Astrocyte (in vitro differentiated cells and primary cell): Measurements from ENCODE around the gene MMAB. TPM values are rescaled to one million over a fixed set of nuclear protein-coding genes. Genes with fewer than 3 reads are reported as not detected.

ENCODE experiments used
- DNase-seq: peaks from one replicate; pipeline ENCODE4 v3.0.0-alpha.2; 2010; ENCODE audit warnings: low read depth
- FAIRE-seq: peaks from 2 replicates; lab custom pipeline; 2011; peaks lifted over from hg19 to GRCh38; lab: Jason Lieb, UNC
- H2AFZ ChIP-seq: 2 replicates; pipeline ENCODE4 v1.6.0; 2012; ENCODE audit warnings: low read depth, low read length, inconsistent platforms
- H3K27ac ChIP-seq: 2 replicates; pipeline ENCODE4 v1.5.1; 2011; ENCODE audit warnings: low read depth, low read length, inconsistent platforms
- H3K27me3 ChIP-seq: 2 replicates; pipeline ENCODE4 v1.6.0; 2011; ENCODE audit warnings: low read length, inconsistent platforms; ENCODE audit not compliant: insufficient read depth
- H3K36me3 ChIP-seq: 2 replicates; pipeline ENCODE4 v1.5.1; 2011; ENCODE audit warnings: low read length, inconsistent platforms; ENCODE audit not compliant: insufficient read depth
- H3K4me1 ChIP-seq: 2 replicates; pipeline ENCODE4 v1.5.1; 2011; ENCODE audit warnings: low read length, inconsistent platforms; ENCODE audit not compliant: insufficient read depth
- H3K4me2 ChIP-seq: 2 replicates; pipeline ENCODE4 v1.6.0; 2012; ENCODE audit warnings: low read length, inconsistent platforms
- H3K4me3 ChIP-seq: 2 replicates; pipeline ENCODE4 v1.5.1; 2011; ENCODE audit warnings: low read depth, mild to moderate bottlenecking, low read length, inconsistent platforms; ENCODE audit not compliant: insufficient read depth
- H3K79me2 ChIP-seq: 2 replicates; pipeline ENCODE4 v1.6.0; 2012; ENCODE audit warnings: mild to moderate bottlenecking, low read length, inconsistent platforms; ENCODE audit not compliant: insufficient read depth
- H3K9ac ChIP-seq: 2 replicates; pipeline ENCODE4 v1.6.0; 2012; ENCODE audit warnings: mild to moderate bottlenecking, low read length, inconsistent platforms
- H3K9me3 ChIP-seq: 2 replicates; pipeline ENCODE4 v1.5.1; 2012; ENCODE audit warnings: low read depth, mild to moderate bottlenecking, low read length, inconsistent platforms; ENCODE audit not compliant: insufficient read depth
- H4K20me1 ChIP-seq: 2 replicates; pipeline ENCODE4 v1.6.0; 2012; ENCODE audit warnings: low read length, inconsistent platforms; ENCODE audit not compliant: insufficient read depth
- H3K27ac Mint-ChIP-seq: one replicate; pipeline ENCODE4 v1.8.0; 2021; ENCODE audit warnings: mild to moderate bottlenecking, mixed read lengths; ENCODE audit not compliant: unreplicated experiment
- H3K27me3 Mint-ChIP-seq: one replicate; pipeline ENCODE4 v1.8.0; 2021; ENCODE audit warnings: low read depth, mixed read lengths; ENCODE audit not compliant: unreplicated experiment
- H3K36me3 Mint-ChIP-seq: one replicate; pipeline ENCODE4 v1.8.0; 2021; ENCODE audit warnings: low read depth, mixed read lengths; ENCODE audit not compliant: unreplicated experiment
- H3K4me1 Mint-ChIP-seq: one replicate; pipeline ENCODE4 v1.8.0; 2021; ENCODE audit warnings: low read depth, mixed read lengths; ENCODE audit not compliant: unreplicated experiment
- H3K4me3 Mint-ChIP-seq: one replicate; pipeline ENCODE4 v1.8.0; 2021; ENCODE audit warnings: mild to moderate bottlenecking, moderate library complexity, mixed read lengths; ENCODE audit not compliant: unreplicated experiment
- H3K9me3 Mint-ChIP-seq: one replicate; pipeline ENCODE4 v1.8.0; 2021; ENCODE audit warnings: mild to moderate bottlenecking, mixed read lengths; ENCODE audit not compliant: unreplicated experiment
- EZH2 ChIP-seq: IDR thresholded peaks from 2 replicates; pipeline ENCODE4 v1.6.1; 2012; ENCODE audit warnings: mild to moderate bottlenecking, low read length, inconsistent platforms; ENCODE audit not compliant: insufficient read depth
- total RNA-seq: library from RNA; stranded (reverse); gene quantifications from 2 replicates; pipeline ENCODE4 v1.2.1, GENCODE V29; 2021
- TF ChIP-seq, protein P1 (sequence below): IDR thresholded peaks from 2 replicates; pipeline ENCODE4 v1.5.1; 2011; ENCODE audit warnings: low read depth, mild to moderate bottlenecking, inconsistent platforms, low read length, moderate library complexity; ENCODE audit not compliant: insufficient read depth

Gene MMAB
- total RNA-seq, 1 donor from 2014 or later, result 17.8 TPM

DNA sequence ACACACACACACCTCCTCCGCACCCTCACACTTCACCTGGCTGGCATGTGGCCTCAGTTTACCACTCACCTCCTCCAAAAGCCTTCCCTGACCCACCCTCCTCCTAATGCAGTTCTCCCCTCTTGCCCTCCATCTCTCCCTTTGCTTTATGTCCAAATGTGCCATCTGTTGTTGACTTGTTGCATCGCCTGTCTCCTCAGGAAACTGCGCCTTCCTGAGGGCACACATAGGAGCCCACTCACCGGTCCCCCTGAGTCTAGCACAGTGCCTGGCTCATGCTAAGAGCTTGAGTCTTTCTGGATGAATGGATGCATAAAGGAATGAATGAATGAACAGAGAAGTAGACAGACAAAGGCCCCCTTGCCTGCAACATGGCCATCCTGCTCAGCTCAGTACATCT lies 34.3 kb upstream of the MMAB start:
- H3K79me2 ChIP-seq, result no peaks in the 10 kb centered on the region
- Mint-ChIP-seq H3K27ac (peak overlapping the region; percentile 42), H3K36me3 (no peaks in the 10 kb centered on the region), H3K4me1 (no peaks in the 10 kb centered on the region), H3K4me3 (no peak overlapping the region), H3K27me3 (peaks cover 29% of the 10 kb centered on the region), H3K9me3 (peaks cover 10% of the 10 kb centered on the region)
- H3K9ac ChIP-seq, result no peak overlapping the region
- H3K4me3 ChIP-seq, result no peak overlapping the region
- no peaks in the 10 kb centered on the region for H3K9me3 ChIP-seq
- no peaks in the 10 kb centered on the region for H4K20me1 ChIP-seq
- H2AFZ ChIP-seq, result no peak overlapping the region
- no peaks in the 10 kb centered on the region for H3K4me1 ChIP-seq
- H3K4me2 ChIP-seq, result no peak overlapping the region
- H3K36me3 ChIP-seq, result no peaks in the 10 kb centered on the region
- FAIRE-seq (no peak), DNase-seq (no peak)
- TF ChIP-seq, protein P1, sequence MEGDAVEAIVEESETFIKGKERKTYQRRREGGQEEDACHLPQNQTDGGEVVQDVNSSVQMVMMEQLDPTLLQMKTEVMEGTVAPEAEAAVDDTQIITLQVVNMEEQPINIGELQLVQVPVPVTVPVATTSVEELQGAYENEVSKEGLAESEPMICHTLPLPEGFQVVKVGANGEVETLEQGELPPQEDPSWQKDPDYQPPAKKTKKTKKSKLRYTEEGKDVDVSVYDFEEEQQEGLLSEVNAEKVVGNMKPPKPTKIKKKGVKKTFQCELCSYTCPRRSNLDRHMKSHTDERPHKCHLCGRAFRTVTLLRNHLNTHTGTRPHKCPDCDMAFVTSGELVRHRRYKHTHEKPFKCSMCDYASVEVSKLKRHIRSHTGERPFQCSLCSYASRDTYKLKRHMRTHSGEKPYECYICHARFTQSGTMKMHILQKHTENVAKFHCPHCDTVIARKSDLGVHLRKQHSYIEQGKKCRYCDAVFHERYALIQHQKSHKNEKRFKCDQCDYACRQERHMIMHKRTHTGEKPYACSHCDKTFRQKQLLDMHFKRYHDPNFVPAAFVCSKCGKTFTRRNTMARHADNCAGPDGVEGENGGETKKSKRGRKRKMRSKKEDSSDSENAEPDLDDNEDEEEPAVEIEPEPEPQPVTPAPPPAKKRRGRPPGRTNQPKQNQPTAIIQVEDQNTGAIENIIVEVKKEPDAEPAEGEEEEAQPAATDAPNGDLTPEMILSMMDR, result no peak
- TF ChIP-seq EZH2, result no peak
- H3K27ac ChIP-seq, result no peak overlapping the region
- peaks cover 20% of the 10 kb centered on the region for H3K27me3 ChIP-seq

DNA sequence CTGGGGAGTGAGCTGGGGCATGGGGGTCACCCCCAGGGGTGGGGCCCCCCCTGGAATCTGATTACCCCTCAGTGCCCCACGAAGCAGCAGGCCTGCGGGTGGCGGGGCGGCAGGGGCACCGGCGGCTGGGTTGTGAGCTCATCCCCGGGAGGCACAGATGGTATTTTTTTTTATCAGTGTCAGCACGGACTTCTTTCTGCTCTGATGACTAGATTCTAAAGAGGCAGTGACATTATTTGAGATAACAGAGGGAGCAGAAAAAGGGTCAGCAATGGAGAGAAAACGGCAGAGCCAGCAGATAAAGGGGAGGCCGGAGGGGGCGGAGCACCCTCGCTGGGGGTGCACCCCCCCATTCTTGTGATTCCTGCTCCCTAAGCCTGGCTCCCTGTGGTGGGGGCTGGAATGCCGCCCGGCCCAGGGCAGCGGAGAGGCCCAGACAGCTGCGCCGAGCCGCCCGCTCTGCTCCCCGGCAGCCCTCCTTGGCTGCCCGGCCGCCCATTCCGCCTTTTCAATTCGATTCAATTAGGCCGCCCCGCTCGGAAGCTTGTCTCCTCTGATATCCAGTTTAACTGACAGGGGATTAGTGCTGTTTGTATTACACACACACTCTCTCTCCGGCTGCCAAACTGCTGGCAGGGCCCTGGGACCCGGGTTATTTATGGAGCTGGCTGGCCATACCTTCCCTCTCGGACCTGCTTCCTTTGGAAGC lies 33.2 kb upstream of the MMAB start:
- H4K20me1 ChIP-seq, result no peaks in the 10 kb centered on the region
- peaks cover 20% of the 10 kb centered on the region for H3K27me3 ChIP-seq
- no peaks in the 10 kb centered on the region for H3K79me2 ChIP-seq
- H3K4me3 ChIP-seq, result no peak overlapping the region
- H3K27ac ChIP-seq, result no peak overlapping the region
- Mint-ChIP-seq H3K27ac (no peak overlapping the region), H3K4me1 (no peaks in the 10 kb centered on the region), H3K27me3 (peaks cover 29% of the 10 kb centered on the region), H3K4me3 (no peak overlapping the region), H3K9me3 (peaks cover 10% of the 10 kb centered on the region), H3K36me3 (no peaks in the 10 kb centered on the region)
- FAIRE-seq (no peak), DNase-seq (no peak)
- no peak overlapping the region for H3K9ac ChIP-seq
- peak overlapping the region; percentile 64 for H3K4me2 ChIP-seq
- H3K36me3 ChIP-seq, result no peaks in the 10 kb centered on the region
- H3K4me1 ChIP-seq, result no peaks in the 10 kb centered on the region
- H2AFZ ChIP-seq, result peak overlapping the region; percentile 0
- TF ChIP-seq, protein P1, result no peak
- no peak for TF ChIP-seq EZH2
- no peaks in the 10 kb centered on the region for H3K9me3 ChIP-seq

DNA sequence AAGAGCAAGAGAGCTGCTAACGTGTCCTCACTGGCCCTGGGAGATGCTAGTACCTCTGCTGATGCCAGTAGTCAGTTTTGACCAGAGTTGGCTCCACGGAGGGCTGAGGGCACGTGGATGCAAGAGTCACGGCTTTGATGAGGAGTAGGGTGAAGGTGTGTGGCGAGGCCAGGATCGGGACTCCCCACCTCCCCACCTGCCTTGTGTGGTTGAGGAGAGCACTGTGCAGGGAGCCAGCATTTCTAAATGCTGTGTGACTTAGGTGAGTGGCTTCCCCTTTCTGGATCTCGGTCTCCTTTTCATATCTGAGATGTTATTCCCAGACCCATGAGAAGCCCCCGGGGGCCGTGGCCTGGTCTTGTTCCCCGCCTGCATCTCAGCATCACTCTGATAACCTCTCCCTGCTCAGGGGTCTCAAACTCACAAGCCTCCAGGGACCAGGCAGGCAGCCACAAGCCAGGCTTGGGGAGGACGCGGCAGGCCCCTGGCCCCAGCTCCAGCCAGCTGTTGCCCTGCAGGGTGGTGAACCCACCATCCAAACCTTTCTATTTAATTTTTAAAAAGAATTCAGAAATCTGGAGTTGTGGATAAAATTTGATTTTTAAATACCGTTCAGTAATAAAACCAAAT lies 32.4 kb upstream of the MMAB start:
- H3K9me3 Mint-ChIP-seq, result peaks cover 10% of the 10 kb centered on the region
- H3K4me1 Mint-ChIP-seq, result no peaks in the 10 kb centered on the region
- Histone ChIP-seq H3K79me2 (no peaks in the 10 kb centered on the region), H3K4me2 (no peak overlapping the region), H3K4me1 (no peaks in the 10 kb centered on the region), H3K27me3 (peaks cover 20% of the 10 kb centered on the region), H3K9me3 (no peaks in the 10 kb centered on the region), H3K27ac (no peak overlapping the region), H3K4me3 (no peak overlapping the region), H2AFZ (no peak overlapping the region), H4K20me1 (no peaks in the 10 kb centered on the region), H3K36me3 (no peaks in the 10 kb centered on the region), H3K9ac (no peak overlapping the region)
- TF ChIP-seq, protein P1, result no peak
- TF ChIP-seq EZH2, result no peak
- no peak for FAIRE-seq
- peaks cover 31% of the 10 kb centered on the region for H3K27me3 Mint-ChIP-seq
- no peak overlapping the region for H3K27ac Mint-ChIP-seq
- H3K4me3 Mint-ChIP-seq, result no peak overlapping the region
- DNase-seq, result no peak
- H3K36me3 Mint-ChIP-seq, result no peaks in the 10 kb centered on the region
